GM23338 (cell line): ENCODE data around the gene ADCY3. TPM values are rescaled to one million over a fixed set of nuclear protein-coding genes. Genes with fewer than 3 reads are reported as not detected.
"Not testable (repeated sequence)": the region's sequence is repeated elsewhere in the genome, so short reads cannot be mapped to it uniquely, and the experiment has no call there.

ENCODE experiments used
- ATAC-seq: fragments of 200-7000 bp; cut with Tn5 transposase; 3 replicates; pipeline ENCODE4 v1.9.1; 2020
- DNase-seq: peaks from one replicate; pipeline ENCODE4 v3.0.0-alpha.2; 2015; ENCODE audit warnings: low spot score
- H2AFZ ChIP-seq: fragments of 200-600 bp; sonication (generic); 2 replicates; pipeline ENCODE4 v1.8.0; 2016; ENCODE audit warnings: antibody characterized with exemption, mild to moderate bottlenecking, moderate library complexity
- H3F3A ChIP-seq: fragments of 200-600 bp; sonication (generic); replicated peaks from 2 replicates; pipeline ENCODE4 v1.8.0; 2017; ENCODE audit warnings: antibody characterized with exemption, mixed run types, low read depth
- H3K27ac ChIP-seq: fragments of 200-600 bp; sonication (generic); 2 replicates; pipeline ENCODE4 v1.6.1; 2016; ENCODE audit warnings: low read depth
- H3K27me3 ChIP-seq: fragments of 200-600 bp; sonication (generic); 2 replicates; pipeline ENCODE4 v1.8.0; 2016; ENCODE audit warnings: mild to moderate bottlenecking, mixed run types, moderate library complexity; ENCODE audit not compliant: insufficient read depth
- H3K36me3 ChIP-seq: fragments of 200-600 bp; sonication (generic); 2 replicates; pipeline ENCODE4 v1.8.0; 2016; ENCODE audit warnings: mild to moderate bottlenecking; ENCODE audit not compliant: insufficient read depth
- H3K4me1 ChIP-seq: fragments of 200-600 bp; sonication (generic); 2 replicates; pipeline ENCODE4 v1.8.0; 2016; ENCODE audit warnings: mild to moderate bottlenecking, moderate library complexity; ENCODE audit not compliant: insufficient read depth
- H3K4me2 ChIP-seq: fragments of 200-600 bp; sonication (generic); 2 replicates; pipeline ENCODE4 v1.7.1; 2017; ENCODE audit warnings: mixed run types
- H3K4me3 ChIP-seq: fragments of 200-600 bp; sonication (generic); 2 replicates; pipeline ENCODE4 v1.6.1; 2016; ENCODE audit warnings: mixed run types
- H3K79me2 ChIP-seq: fragments of 200-600 bp; sonication (generic); replicated peaks from 2 replicates; pipeline ENCODE4 v1.8.0; 2017; ENCODE audit warnings: mild to moderate bottlenecking; ENCODE audit not compliant: insufficient read depth
- H3K9me2 ChIP-seq: fragments of 200-600 bp; sonication (generic); 2 replicates; pipeline ENCODE4 v1.8.0; 2017; ENCODE audit not compliant: insufficient read depth
- H4K20me1 ChIP-seq: fragments of 200-600 bp; sonication (generic); replicated peaks from 2 replicates; pipeline ENCODE4 v1.8.0; 2017; ENCODE audit warnings: mild to moderate bottlenecking; ENCODE audit not compliant: insufficient read depth
- H3K27ac Mint-ChIP-seq: 2 replicates; pipeline ENCODE4 v1.8.0; 2020; ENCODE audit warnings: inconsistent platforms, mild to moderate bottlenecking, moderate library complexity, mixed read lengths
- H3K27me3 Mint-ChIP-seq: 3 replicates; pipeline ENCODE4 v1.8.0; 2022; ENCODE audit warnings: low read depth, mild to moderate bottlenecking, moderate library complexity, mixed read lengths, inconsistent platforms; ENCODE audit not compliant: insufficient read depth, poor library complexity
- H3K36me3 Mint-ChIP-seq: 3 replicates; pipeline ENCODE4 v1.8.0; 2021; ENCODE audit warnings: low read depth, mild to moderate bottlenecking, inconsistent platforms, moderate library complexity, mixed read lengths
- H3K4me1 Mint-ChIP-seq: 3 replicates; pipeline ENCODE4 v1.8.0; 2020; ENCODE audit warnings: mild to moderate bottlenecking, inconsistent platforms, mixed read lengths
- H3K4me3 Mint-ChIP-seq: 3 replicates; pipeline ENCODE4 v1.8.0; 2021; ENCODE audit warnings: moderate library complexity, mild to moderate bottlenecking, inconsistent platforms, mixed read lengths
- H3K9me3 Mint-ChIP-seq: 3 replicates; pipeline ENCODE4 v1.8.0; 2020; ENCODE audit warnings: moderate library complexity, mild to moderate bottlenecking, inconsistent platforms, mixed read lengths
- CREB1 ChIP-seq: fragments of 250-450 bp; sonication (Bioruptor Pico); IDR thresholded peaks from 2 replicates; pipeline ENCODE4 v1.5.0; 2020; ENCODE audit warnings: low read depth, mild to moderate bottlenecking, moderate library complexity
- EZH2phosphoT487 ChIP-seq: fragments of 200-600 bp; sonication (generic); IDR thresholded peaks from one replicate; pipeline ENCODE4 v1.8.1; 2018; ENCODE audit warnings: antibody characterized with exemption; ENCODE audit not compliant: unreplicated experiment
- JUNB ChIP-seq: IDR thresholded peaks from one replicate; pipeline ENCODE4 v1.6.1; 2016; ENCODE audit warnings: antibody characterized with exemption; ENCODE audit not compliant: unreplicated experiment
- NANOG ChIP-seq: IDR thresholded peaks from 2 replicates; pipeline ENCODE4 v1.6.1; 2016; ENCODE audit warnings: antibody characterized with exemption, borderline replicate concordance
- POLR2AphosphoS5 ChIP-seq: IDR thresholded peaks from 2 replicates; pipeline ENCODE4 v1.6.1; 2016; ENCODE audit warnings: antibody characterized with exemption, low read depth
- polyA plus RNA-seq: library from polyadenylated mRNA; unstranded; fragments of >200 nt; fragmentation: Nextera tagmentation; extraction: Ambion mirVana; gene quantifications from 2 replicates; pipeline ENCODE4 v1.2.1, GENCODE V29; 2016
- total RNA-seq: library from RNA; depleted of rRNA; stranded (reverse); fragments of >200 nt; shearing (Covaris generic); gene quantifications from 2 replicates; pipeline ENCODE4 v1.2.3, GENCODE V29; 2014
- TF ChIP-seq, protein P1 (sequence below), 2 experiments: fragments of 200-600 bp in 1 of 2; sonication (generic) in 1 of 2; conservative IDR thresholded peaks; 2 replicates each; pipeline versions ENCODE4 v1.5.1 to v1.6.1; 2016 to 2017; ENCODE audit warnings: antibody characterized with exemption in 2 of 2, low read depth in 2 of 2, mild to moderate bottlenecking in 2 of 2, moderate library complexity in 1 of 2
- TF ChIP-seq, protein P2 (sequence below): IDR thresholded peaks from one replicate; pipeline ENCODE4 v1.6.1; 2018; ENCODE audit warnings: antibody characterized with exemption; ENCODE audit not compliant: unreplicated experiment

The ADCY3 gene
- total and polyA plus RNA-seq, 2 experiments from 2014 or later: 9.7 to 32.4 TPM

DNA sequence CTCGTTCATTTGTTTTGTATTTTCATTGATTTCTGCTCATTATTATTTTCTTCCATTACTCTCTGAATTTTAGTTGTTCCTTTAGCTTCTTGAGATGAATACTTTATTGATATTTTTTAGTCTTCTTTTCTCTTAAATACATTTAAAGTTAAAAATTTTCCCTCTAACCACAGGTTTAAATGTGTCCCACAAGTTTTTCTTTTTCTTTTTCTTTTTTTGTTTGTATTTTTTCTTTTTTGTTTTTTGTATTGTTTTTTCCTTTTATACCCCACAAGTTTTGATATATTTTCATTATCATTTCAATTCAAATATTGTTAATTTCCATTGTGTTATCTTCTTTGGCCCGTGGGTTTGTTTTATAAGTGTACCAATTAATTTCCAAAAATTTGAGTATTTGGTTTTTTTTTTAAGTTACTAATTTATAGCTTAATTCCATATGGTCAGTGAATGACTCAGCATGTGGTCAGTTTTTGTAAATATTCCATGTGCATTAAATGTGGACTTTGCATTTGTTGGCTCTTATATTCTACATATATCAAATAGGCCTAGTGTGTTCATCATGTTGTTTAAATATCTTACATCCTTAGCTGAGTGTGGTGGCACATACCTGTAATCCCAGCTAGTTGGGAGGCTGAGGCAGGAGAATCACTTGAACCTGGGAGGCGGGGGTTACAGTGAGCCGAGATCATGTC is 110.6 kb downstream of the ADCY3 start (continued):
- TF ChIP-seq EZH2phosphoT487 (no peak), POLR2AphosphoS5 (no peak)
- TF ChIP-seq, protein P1, sequence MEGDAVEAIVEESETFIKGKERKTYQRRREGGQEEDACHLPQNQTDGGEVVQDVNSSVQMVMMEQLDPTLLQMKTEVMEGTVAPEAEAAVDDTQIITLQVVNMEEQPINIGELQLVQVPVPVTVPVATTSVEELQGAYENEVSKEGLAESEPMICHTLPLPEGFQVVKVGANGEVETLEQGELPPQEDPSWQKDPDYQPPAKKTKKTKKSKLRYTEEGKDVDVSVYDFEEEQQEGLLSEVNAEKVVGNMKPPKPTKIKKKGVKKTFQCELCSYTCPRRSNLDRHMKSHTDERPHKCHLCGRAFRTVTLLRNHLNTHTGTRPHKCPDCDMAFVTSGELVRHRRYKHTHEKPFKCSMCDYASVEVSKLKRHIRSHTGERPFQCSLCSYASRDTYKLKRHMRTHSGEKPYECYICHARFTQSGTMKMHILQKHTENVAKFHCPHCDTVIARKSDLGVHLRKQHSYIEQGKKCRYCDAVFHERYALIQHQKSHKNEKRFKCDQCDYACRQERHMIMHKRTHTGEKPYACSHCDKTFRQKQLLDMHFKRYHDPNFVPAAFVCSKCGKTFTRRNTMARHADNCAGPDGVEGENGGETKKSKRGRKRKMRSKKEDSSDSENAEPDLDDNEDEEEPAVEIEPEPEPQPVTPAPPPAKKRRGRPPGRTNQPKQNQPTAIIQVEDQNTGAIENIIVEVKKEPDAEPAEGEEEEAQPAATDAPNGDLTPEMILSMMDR (conservative IDR thresholded peaks at IDR 0.05; ENCODE audit: low read depth in 2 of 2): no peak

DNA sequence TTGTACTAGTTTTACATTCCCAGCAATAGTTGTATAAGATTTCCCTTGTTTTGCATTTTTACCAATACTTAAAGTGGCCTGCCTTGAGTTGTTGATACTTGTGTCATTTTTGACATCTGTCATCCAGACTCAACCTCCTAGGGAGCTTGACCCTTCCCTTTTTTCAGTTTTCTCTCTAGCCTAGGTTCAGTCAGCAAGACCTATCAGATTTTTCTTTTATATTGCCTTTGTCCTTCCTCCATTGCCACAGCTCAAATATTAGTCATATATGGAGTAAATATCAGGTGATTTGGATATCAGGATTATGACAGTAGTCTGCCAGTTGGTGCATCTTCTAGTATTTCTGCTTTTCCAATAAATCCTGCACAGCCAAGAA is 113.4 kb downstream of the ADCY3 start:
- peaks cover 8% of the 10 kb centered on the region; the same call in 1 of the 2 replicates for H4K20me1 ChIP-seq
- no peak overlapping the region for H3K4me3 Mint-ChIP-seq

DNA sequence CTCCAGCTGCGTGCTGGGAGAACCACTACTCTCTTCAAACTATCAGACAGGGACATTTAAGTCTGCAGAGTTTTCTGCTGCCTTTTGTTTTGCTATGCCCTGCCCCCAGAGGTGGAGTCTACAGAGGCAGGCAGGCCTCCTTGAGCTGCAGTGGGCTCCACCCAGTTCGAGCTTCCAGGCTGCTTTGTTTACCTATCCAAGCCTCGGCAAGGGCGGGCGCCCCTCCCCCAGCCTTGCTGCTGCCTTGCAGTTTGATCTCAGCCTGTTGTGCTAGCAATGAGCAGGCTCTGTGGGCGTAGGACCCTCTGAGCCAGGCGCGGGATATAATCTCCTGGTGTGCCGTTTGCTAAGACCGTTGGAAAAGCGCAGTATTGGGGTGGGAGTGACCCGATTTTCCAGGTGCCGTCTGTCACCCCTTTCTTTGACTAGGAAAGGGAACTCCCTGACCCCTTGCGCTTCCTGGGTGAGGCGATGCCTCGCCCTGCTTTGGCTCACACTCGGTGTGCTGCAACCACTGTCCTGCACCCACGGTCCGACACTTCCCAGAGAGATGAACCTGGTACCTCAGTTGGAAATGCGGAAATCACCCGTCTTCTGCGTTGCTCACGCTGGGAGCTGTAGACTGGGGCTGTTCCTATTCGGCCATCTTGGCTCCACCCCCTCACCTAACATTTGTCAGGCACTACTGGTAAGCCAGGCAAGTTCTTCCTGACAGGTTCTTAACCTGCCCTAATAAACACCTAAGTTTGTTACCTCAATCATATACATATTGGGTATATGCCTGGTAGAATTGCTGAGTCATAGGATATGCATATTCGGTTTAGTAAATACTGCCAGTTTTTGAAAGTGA is 114.0 kb downstream of the ADCY3 start:
- not testable (repeated sequence) for H3K27me3 Mint-ChIP-seq, H3K4me3 Mint-ChIP-seq, H4K20me1 ChIP-seq, H3K9me2 ChIP-seq, DNase-seq, H3K36me3 ChIP-seq, ATAC-seq, H3K4me3 ChIP-seq, H3K4me1 ChIP-seq, H2AFZ ChIP-seq, H3K27ac Mint-ChIP-seq, H3K27ac ChIP-seq, H3K4me1 Mint-ChIP-seq, H3K27me3 ChIP-seq, H3F3A ChIP-seq, H3K4me2 ChIP-seq
- H3K9me3 Mint-ChIP-seq: peaks cover 42% of the 10 kb centered on the region
- H3K36me3 Mint-ChIP-seq: peaks cover 75% of the 10 kb centered on the region
- H3K79me2 ChIP-seq: peaks cover 93% of the 10 kb centered on the region

More for the DNA sequence above, 113.4 kb downstream of the ADCY3 start:
- Mint-ChIP-seq H3K27me3 (peaks cover 4% of the 10 kb centered on the region), H3K27ac (no peak overlapping the region), H3K36me3 (peaks cover 72% of the 10 kb centered on the region), H3K4me1 (no peaks in the 10 kb centered on the region), H3K9me3 (peaks cover 42% of the 10 kb centered on the region)
- DNase-seq (no peak), ATAC-seq (no peak)
- Histone ChIP-seq H3K4me1 (no peaks in the 10 kb centered on the region), H3K27me3 (no peaks in the 10 kb centered on the region), H3K4me3 (no peak overlapping the region), H3K27ac (no peak overlapping the region), H3F3A (no peaks in the 10 kb centered on the region), H3K4me2 (no peak overlapping the region), H3K79me2 (peaks cover 93% of the 10 kb centered on the region), H2AFZ (no peak overlapping the region), H3K36me3 (peaks cover 10% of the 10 kb centered on the region), H3K9me2 (no peaks in the 10 kb centered on the region)
- TF ChIP-seq, protein P2, sequence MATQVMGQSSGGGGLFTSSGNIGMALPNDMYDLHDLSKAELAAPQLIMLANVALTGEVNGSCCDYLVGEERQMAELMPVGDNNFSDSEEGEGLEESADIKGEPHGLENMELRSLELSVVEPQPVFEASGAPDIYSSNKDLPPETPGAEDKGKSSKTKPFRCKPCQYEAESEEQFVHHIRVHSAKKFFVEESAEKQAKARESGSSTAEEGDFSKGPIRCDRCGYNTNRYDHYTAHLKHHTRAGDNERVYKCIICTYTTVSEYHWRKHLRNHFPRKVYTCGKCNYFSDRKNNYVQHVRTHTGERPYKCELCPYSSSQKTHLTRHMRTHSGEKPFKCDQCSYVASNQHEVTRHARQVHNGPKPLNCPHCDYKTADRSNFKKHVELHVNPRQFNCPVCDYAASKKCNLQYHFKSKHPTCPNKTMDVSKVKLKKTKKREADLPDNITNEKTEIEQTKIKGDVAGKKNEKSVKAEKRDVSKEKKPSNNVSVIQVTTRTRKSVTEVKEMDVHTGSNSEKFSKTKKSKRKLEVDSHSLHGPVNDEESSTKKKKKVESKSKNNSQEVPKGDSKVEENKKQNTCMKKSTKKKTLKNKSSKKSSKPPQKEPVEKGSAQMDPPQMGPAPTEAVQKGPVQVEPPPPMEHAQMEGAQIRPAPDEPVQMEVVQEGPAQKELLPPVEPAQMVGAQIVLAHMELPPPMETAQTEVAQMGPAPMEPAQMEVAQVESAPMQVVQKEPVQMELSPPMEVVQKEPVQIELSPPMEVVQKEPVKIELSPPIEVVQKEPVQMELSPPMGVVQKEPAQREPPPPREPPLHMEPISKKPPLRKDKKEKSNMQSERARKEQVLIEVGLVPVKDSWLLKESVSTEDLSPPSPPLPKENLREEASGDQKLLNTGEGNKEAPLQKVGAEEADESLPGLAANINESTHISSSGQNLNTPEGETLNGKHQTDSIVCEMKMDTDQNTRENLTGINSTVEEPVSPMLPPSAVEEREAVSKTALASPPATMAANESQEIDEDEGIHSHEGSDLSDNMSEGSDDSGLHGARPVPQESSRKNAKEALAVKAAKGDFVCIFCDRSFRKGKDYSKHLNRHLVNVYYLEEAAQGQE: no peak
- no peak for TF ChIP-seq EZH2phosphoT487
- no peak for TF ChIP-seq CREB1 (CRISPR knock-in tag)
- no peak for TF ChIP-seq JUNB
- no peak for TF ChIP-seq NANOG
- TF ChIP-seq, protein P1 (conservative IDR thresholded peaks at IDR 0.05; ENCODE audit: low read depth in 2 of 2): no peak

DNA sequence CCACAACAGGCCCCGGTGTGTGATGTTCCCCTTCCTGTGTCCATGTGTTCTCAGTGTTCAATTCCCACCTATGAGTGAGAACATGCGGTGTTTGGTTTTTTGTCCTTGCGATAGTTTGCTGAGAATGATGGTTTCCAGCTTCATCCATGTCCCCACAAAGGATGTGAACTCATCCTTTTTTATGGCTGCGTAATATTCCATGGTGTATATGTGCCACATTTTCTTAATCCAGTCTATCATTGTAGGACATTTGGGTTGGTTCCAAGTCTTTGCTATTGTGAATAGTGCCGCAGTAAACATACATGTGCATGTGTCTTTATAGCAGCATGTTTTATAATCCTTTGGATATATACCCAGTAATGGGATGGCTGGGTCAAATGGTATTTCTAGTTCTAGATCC is 119.5 kb downstream of the ADCY3 start:
- not testable (repeated sequence) for H3K4me1 Mint-ChIP-seq, H3K4me2 ChIP-seq, H3K4me1 ChIP-seq, H3K27me3 ChIP-seq, H2AFZ ChIP-seq, H3K27ac Mint-ChIP-seq, H3K9me2 ChIP-seq, H3K27me3 Mint-ChIP-seq, DNase-seq, H3K4me3 Mint-ChIP-seq, H3K4me3 ChIP-seq, H3F3A ChIP-seq, ATAC-seq, H3K27ac ChIP-seq
- Histone ChIP-seq H4K20me1 (peaks cover 28% of the 10 kb centered on the region), H3K36me3 (peaks cover 14% of the 10 kb centered on the region; the same call in 1 of the 2 replicates), H3K79me2 (peaks cover 93% of the 10 kb centered on the region)
- Mint-ChIP-seq H3K9me3 (peaks cover 45% of the 10 kb centered on the region), H3K36me3 (peaks cover 92% of the 10 kb centered on the region)
